ES-I3 (cell line): ENCODE results near the gene CAMK2G.

Source experiments
- H3K36me3 ChIP-seq: 2 replicates; pipeline ENCODE4 v1.6.1; 2013; ENCODE audit warnings: mild to moderate bottlenecking, low read length, control low read depth, moderate library complexity; ENCODE audit not compliant: insufficient read depth
- H3K4me1 ChIP-seq: 2 replicates; pipeline ENCODE4 v1.6.1; 2013; ENCODE audit warnings: mild to moderate bottlenecking, control low read depth, low read length; ENCODE audit not compliant: insufficient read depth
- H3K9ac ChIP-seq: 2 replicates; pipeline ENCODE4 v1.6.1; 2013; ENCODE audit warnings: low read depth, mild to moderate bottlenecking, low read length, moderate library complexity
- H3K9me3 ChIP-seq: 2 replicates; pipeline ENCODE4 v1.6.1; 2013; ENCODE audit warnings: mild to moderate bottlenecking, low read length, moderate library complexity; ENCODE audit not compliant: control insufficient read depth, insufficient read depth

Gene CAMK2G

DNA sequence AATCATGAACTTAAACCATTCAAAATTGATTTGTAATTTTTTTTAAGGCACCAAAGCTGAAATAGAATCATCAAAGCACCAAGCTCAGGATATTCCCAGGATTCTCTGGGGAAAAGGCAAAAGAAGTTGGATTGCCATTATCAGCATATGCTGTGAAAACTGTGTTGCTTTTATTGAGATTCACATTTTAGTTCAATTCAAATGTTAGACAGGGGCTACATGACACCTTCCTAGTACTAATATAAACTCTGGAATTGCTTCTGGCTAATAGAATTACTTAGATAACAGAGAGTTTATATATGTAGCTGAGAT is 58.7 kb downstream of the CAMK2G start:
- Histone ChIP-seq H3K9ac (no peak overlapping the region), H3K9me3 (no peaks in the 10 kb centered on the region), H3K4me1 (no peaks in the 10 kb centered on the region), H3K36me3 (0 out of 2 replicates have a peak, but pooled peaks cover 3% of the 10 kb centered on the region)

DNA sequence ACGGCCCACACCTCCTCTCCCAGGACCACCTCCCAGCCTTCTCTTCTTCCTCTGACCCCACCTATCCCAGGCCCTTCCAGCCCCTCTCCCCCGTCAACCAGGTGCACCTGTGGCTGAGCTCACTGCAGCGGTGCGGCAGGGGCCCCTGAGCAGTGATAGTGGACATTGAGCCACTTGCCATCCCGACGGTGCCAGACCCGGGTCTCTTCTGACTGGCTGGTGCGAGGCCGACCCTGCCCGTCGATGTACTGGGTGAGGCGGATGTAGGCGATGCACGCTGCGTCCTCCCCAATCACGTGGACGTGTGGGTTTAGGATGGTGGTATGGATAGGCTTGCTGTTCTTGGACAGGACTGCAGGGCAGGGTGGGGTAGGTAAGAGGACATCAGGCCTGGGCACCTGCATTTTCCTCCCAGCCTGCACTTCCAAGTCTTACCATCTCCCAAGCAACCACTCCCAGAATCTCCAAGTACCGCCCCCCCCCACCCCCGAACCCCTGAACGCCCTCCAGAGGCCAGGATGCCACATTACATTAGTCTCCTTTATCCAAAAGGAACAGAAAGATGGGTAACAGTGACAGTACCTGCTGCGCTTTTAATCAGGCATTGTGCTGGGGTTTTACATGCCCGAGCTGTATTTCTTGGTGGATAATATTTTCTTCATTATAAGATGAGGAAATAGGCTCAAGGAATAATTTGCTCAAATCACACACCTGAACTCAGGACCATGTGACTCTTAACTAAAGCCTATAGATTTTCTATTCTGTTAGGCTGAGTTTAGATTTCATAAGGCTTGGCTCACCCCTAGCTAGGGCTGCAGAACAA is 59.2 kb downstream of the CAMK2G start:
- H3K36me3 ChIP-seq: 0 out of 2 replicates have a peak, but pooled peaks cover 3% of the 10 kb centered on the region

DNA sequence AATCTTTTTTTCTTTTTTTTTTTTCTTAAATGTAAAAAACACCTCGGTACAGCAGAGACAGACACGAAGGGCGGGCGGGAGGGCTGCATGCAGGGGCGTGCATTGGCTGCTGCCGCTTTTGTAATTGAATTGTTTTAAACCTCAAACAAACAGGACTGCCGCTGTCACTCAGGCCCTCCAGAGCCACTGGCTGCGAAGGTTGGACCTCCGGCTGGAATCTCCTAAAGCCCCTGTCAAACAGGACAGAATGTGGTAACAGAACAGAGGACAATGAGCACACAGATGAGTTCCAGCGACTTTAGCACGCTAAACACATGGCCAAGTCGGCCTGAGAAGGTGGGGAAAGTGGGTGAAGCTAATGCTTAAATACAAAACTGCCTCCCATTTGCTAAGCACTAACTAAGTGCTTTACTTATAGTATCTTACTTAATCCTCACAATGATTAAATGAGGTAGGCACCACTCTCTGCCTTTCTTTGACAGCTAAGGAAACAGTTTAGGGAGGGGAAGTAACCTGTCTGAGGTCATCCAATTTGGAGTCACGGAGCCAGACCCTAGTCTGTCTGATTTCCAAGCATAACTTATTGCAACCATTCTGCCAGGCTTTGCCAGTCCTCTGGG is 60.0 kb downstream of the CAMK2G start:
- H3K9me3 ChIP-seq: no peaks in the 10 kb centered on the region
- no peaks in the 10 kb centered on the region for H3K4me1 ChIP-seq
- 0 out of 2 replicates have a peak, but pooled peaks cover 3% of the 10 kb centered on the region for H3K36me3 ChIP-seq
- no peak overlapping the region for H3K9ac ChIP-seq

More for the DNA sequence above, 59.2 kb downstream of the CAMK2G start:
- Histone ChIP-seq H3K9ac (no peak overlapping the region), H3K9me3 (no peaks in the 10 kb centered on the region), H3K4me1 (no peaks in the 10 kb centered on the region)

DNA sequence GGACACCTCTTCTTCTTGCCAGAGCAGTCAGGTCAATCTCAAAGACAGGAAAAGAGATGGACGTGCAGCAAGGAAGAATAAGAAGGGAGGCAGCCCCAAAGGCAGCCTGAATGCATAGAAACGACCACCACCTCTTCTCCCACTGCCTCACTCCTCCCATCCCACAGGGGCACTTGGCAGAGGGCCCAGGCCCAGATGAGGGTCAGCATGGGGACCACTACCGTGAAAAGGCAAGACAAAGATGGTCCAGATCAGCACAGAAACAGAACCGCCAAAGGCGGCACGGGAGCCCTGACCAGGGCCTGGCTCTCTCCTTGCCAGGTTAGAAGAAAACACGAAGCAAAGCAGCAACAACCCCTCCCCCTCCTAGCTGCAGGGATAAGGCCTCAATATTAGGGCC is 61.0 kb downstream of the CAMK2G start:
- H3K36me3 ChIP-seq: 0 out of 2 replicates have a peak, but pooled peaks cover 3% of the 10 kb centered on the region

DNA sequence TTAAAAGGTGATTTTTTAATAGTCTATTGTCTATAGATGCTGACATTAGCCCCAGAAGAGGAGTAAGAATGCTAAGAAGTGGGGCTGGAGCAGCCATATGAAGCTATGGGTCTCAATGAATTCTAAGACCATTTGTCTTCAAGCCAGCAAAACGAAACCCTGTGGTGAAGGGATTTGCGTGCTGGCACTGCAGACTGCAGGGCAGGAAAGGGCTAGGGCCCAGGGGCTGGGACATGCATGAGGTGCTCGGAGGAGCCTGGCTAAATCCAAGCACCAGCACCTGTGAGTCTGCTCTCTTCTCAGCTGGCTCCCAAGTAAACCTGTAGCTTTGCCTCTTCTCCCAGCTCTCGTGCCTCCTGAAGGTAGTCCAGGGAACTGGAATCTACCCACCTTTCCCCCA is 61.7 kb downstream of the CAMK2G start:
- Histone ChIP-seq H3K4me1 (no peaks in the 10 kb centered on the region), H3K9ac (no peak overlapping the region), H3K36me3 (0 out of 2 replicates have a peak, but pooled peaks cover 3% of the 10 kb centered on the region), H3K9me3 (no peaks in the 10 kb centered on the region)

More for the DNA sequence above, 61.0 kb downstream of the CAMK2G start:
- Histone ChIP-seq H3K9me3 (no peaks in the 10 kb centered on the region), H3K4me1 (no peaks in the 10 kb centered on the region), H3K9ac (no peak overlapping the region)

DNA sequence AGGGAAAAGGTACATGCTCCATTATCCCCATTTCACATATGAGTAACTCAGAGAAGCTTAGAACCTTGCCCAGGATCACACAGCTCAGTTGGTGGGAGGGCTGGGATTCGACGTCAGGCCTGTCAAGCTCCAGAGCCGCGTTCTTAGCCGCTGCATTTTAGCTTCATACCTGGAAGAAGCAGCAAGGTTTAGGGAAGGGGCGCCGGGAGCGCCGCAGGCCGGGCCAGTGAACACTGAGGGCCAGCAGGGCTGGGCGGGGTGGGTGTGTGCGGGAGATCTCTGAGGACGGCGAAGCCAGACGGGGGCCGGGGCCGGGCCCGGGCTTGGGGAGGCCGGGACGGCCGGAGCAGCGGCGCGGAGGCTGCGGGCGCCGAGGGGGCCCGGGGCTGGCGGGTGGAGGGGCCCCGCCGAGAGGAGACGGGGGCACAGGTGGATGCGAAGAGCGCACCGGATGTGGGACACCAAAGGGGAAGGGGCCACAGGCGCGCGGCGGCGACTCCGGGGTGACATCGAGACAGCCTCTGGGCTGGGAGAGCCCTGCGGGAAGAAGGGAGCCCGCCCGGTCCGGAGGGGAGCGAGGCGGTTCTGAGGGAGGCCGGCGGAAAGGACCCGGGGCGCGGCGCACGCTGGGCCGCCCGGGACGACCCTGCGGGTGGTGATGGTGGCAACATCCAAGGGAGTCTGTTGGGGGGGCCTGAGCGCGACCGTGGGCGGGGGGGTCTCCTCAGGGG is 63.5 kb downstream of the CAMK2G start:
- H3K36me3 ChIP-seq: 0 out of 2 replicates have a peak, but pooled peaks cover 8% of the 10 kb centered on the region
- H3K9me3 ChIP-seq: no peaks in the 10 kb centered on the region
- H3K4me1 ChIP-seq: no peaks in the 10 kb centered on the region
- peak overlapping the region; percentile 95 for H3K9ac ChIP-seq

DNA sequence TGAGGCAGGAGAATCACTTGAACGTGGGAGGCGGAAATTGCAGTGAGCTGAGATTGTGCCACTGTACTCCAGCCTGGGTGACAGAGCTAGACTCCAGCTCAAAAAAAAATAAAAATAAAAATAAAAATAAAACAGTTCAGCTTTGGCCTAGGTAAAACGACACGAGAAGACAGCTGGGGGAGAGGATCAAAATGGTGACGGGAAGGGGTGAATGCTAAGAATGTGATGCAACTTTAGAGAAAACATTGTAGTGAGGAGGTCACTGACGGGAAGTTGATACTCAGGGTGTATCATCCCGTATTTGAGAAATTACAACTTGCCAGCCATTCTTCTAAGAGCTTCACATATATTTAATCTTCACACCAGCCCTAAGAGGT is 64.0 kb downstream of the CAMK2G start:
- Histone ChIP-seq H3K36me3 (peaks cover 11% of the 10 kb centered on the region; the same call in 1 of the 2 replicates), H3K9ac (peak overlapping the region; percentile 95), H3K4me1 (no peaks in the 10 kb centered on the region), H3K9me3 (no peaks in the 10 kb centered on the region)

DNA sequence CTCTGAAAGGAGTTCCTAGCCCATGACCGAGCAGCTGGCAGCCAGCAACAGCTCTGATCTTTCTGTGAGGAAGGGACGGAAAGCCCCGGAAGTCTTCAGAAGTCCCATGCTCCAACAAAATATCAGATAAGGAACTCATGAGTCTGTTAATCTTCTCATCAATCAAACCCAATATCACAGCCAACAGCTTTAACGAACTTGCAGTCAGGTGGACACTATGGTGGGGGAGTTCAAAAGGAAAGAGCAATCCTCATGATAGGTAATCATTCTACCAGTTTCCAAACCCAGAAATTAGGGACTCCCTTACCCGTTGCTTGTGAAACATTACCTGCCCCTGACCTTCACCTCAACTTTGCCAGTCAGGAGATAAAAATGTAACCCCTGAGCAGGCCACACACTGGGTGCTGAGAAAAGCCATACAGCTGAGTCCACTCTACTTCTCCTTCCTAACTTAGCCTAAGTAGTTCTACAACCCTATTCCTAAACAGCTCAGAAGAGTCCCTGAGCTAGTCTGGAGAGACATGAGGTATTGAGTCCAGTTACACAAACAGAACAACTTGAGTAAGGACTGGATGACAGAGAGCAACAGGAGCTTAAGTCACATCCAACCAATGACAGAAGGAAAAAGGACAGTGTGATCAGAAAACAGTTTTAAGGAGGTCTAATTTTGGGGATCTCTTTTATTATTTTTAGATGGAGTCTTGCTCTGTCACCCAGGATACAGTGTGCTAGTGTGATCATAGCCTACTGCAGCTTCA is 65.1 kb downstream of the CAMK2G start:
- H3K36me3 ChIP-seq: peaks cover 12% of the 10 kb centered on the region; the same call in 1 of the 2 replicates
- no peak overlapping the region for H3K9ac ChIP-seq
- no peaks in the 10 kb centered on the region for H3K9me3 ChIP-seq
- H3K4me1 ChIP-seq: no peaks in the 10 kb centered on the region

DNA sequence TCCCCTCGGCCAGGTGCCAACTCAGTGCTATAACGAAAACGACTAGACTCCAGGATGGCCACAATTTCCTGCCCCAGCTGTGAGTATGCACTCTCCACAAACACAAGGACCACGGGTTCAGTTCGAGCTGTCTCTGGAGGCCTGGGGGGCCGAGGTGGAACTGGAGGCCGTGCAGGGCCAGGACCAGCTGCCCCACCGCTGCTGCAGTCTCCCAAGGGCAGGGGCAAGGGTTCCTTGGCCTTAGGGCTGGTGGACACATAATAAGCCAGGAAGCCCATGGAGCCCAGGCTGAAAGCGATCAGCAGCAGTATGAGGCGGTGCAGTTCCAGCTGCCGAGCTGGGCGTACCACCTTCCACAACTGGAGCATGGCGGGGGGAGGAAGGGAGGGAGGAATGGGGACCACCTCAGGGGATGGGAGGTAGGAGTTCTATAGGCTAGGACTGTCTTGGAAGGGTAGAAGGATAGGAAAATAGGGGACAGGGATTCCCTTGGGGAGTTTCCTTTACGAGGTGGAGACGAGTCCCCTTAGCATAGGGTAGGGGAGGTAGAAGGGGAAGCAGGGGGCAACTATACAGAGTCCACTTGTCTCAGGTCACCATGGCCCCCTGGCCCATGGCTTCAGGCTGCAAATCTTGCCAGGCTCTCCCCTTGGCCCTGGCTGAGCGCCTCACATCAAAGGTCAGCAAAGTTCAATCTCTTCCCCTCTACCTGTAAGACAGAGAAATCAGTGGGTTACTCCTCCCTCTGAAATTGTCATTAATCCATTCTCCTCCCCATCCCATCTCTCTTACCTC is 66.1 kb downstream of the CAMK2G start:
- no peak overlapping the region for H3K9ac ChIP-seq
- H3K4me1 ChIP-seq: no peaks in the 10 kb centered on the region
- no peaks in the 10 kb centered on the region for H3K9me3 ChIP-seq
- H3K36me3 ChIP-seq: peaks cover 9% of the 10 kb centered on the region; the same call in 1 of the 2 replicates

DNA sequence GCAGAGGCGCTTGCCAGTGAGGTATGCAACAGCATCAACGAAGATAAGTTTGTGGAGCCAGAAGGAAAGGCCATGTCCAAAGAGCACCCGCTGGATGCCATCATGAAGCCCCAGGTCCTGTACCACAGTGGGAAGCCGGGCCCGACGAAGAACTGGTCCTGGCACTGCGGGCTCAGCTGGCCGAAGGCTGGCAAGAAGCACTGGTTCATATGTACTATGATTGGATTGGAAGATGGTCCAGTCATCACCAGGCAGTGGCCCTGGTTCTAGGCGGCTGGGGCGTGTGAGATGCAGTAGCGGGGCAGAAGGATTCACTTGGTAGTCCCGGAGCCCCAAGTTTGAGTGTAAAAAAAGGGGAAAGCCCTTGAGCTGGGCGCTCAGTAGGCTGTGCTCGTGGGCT is 66.9 kb downstream of the CAMK2G start:
- H3K9me3 ChIP-seq: no peaks in the 10 kb centered on the region
- H3K36me3 ChIP-seq: peaks cover 9% of the 10 kb centered on the region; the same call in 1 of the 2 replicates
- H3K9ac ChIP-seq: no peak overlapping the region
- H3K4me1 ChIP-seq: no peaks in the 10 kb centered on the region

DNA sequence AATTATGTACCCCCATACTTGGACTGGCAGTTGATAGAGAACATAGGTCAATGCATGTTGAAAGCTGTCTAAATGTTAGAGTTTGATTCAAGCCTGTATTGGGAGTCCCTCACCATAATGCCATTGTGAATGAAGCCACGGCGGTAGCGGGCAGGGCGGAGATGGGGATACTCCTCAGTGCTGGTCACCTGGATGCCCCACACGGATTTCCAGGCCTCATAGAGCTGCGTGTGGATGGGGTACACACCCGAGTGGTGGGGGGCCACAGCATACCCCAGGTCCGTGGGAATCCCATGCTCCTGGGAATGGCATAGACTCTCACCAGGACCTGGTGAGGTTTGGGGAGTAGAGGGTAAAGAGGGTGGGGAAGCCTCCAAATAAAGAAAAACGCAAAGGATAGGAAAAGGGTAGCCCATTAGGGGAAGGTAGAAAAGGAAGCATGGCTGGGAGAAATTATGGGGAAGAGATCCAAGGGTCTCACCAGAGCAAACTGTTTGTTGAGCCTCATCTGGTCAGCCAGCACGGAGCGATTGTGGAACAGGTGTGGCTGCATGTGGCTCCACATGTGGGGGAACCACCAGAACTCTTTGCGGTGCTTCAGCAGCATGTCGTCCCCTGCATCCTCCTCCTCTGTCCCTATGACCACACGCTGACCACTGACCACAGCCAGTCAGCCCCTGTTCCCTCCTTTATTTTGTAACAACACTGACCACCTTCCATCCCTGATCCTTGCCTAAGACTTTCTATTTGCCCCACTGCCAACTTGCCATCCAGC is 68.0 kb downstream of the CAMK2G start:
- Histone ChIP-seq H3K4me1 (no peaks in the 10 kb centered on the region), H3K9ac (no peak overlapping the region), H3K36me3 (peaks cover 9% of the 10 kb centered on the region; the same call in 1 of the 2 replicates), H3K9me3 (no peaks in the 10 kb centered on the region)

DNA sequence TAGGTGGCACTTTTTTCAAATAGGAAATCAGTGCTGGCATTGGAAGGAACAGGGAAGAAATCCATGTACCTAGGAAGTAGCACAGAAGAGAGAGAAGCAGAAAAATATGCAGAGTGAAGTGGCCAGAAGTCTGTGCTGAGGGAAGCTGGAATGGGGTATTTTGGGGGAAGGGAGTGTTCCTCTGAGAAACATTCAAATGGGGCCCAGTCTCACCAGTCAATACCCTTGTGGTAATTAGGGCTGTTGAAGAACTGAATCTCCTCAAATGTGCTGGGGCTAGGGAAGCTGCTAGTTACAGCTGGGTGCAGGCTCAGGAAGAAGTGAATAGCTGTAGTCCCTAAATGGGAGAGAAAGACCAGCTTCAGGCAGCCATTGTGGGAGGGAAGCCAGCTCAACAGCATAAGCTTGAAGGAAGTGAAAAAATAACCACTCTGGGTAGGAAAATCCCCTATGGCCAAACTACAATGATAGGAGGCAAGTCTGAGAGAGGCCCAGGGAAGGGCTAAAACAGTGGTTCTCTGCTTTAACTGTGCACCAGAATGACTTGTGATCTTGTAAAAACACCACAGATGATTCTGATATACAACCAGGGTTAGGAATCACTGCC is 70.6 kb downstream of the CAMK2G start:
- H3K4me1 ChIP-seq: no peaks in the 10 kb centered on the region
- no peak overlapping the region for H3K9ac ChIP-seq
- H3K9me3 ChIP-seq: no peaks in the 10 kb centered on the region
- peaks cover 13% of the 10 kb centered on the region for H3K36me3 ChIP-seq
